ENCODE measurements around the gene GALNT9. TPM values are rescaled to one million over a fixed set of nuclear protein-coding genes. Genes with fewer than 3 reads are reported as not detected.

Gene GALNT9
- total RNA-seq, 1 experiment from 2014 or later, result 0.44 TPM

- Histone ChIP-seq H3K4me2 (ENCODE audit: low read length) (no peak overlapping the region), H4K20me1 (ENCODE audit: low read length) (no peaks in the 10 kb centered on the region), H3K4me1 (ENCODE audit: insufficient read depth, low read length) (no peaks in the 10 kb centered on the region), H3K9ac (ENCODE audit: low read length) (no peak overlapping the region), H3K27ac (ENCODE audit: low read length) (no peak overlapping the region), H3K9me2 (replicated peaks; ENCODE audit: low read length) (no peaks in the 10 kb centered on the region), H2AFZ (ENCODE audit: low read length) (no peak overlapping the region), H3F3A (ENCODE audit: low read length, unreplicated experiment) (no peaks in the 10 kb centered on the region), H3K36me3 (ENCODE audit: low read depth, low read length) (no peaks in the 10 kb centered on the region), H3K27me3 (ENCODE audit: low read length) (peaks cover 42% of the 10 kb centered on the region), H3K4me3 (ENCODE audit: low read length) (no peak overlapping the region), H3K9me3 (ENCODE audit: low read length) (no peaks in the 10 kb centered on the region), H3K79me2 (ENCODE audit: low read length) (no peaks in the 10 kb centered on the region)
- intact Hi-C loops (cut with micrococcal nuclease), result no loop called here
- ChIA-PET CTCF (no interaction called here), POLR2A (ENCODE audit: unreplicated experiment) (no interaction called here)
- no peak for DNase-seq
- peak; percentile 33 for ATAC-seq
- BruUV-seq (replicated peaks), result no TSS peak
- TF ChIP-seq EZH2 (IDR thresholded peaks at IDR 0.05; ENCODE audit: low read length, unreplicated experiment) (no peak), EZH2phosphoT487 (IDR thresholded peaks at IDR 0.05; ENCODE audit: borderline replicate concordance, low read length) (no peak), CTCF (conservative IDR thresholded peaks at IDR 0.05; ENCODE audit: low read depth, low read length) (no peak)
Observed at GRCh38 chr12:132204063-132204792, 125.2 kb downstream of the GALNT9 start.

GRCh38 chr12:132202929-132203721 is 126.3 kb downstream of the GALNT9 start:
- H3K9me3 ChIP-seq (ENCODE audit: low read length), result no peaks in the 10 kb centered on the region
- DNase-seq, result no peak
- H3K36me3 ChIP-seq (ENCODE audit: low read depth, low read length), result no peaks in the 10 kb centered on the region
- ChIA-PET POLR2A (ENCODE audit: unreplicated experiment) (no interaction called here), CTCF (no interaction called here)
- no peak overlapping the region for H3K27ac ChIP-seq (ENCODE audit: low read length)
- no peaks in the 10 kb centered on the region for H3K4me1 ChIP-seq (ENCODE audit: insufficient read depth, low read length)
- H3K27me3 ChIP-seq (ENCODE audit: low read length), result peaks cover 42% of the 10 kb centered on the region
- no peaks in the 10 kb centered on the region for H4K20me1 ChIP-seq (ENCODE audit: low read length)
- no peak overlapping the region for H3K4me3 ChIP-seq (ENCODE audit: low read length)
- no peak for TF ChIP-seq EZH2 (IDR thresholded peaks at IDR 0.05; ENCODE audit: low read length, unreplicated experiment)
- no peak for TF ChIP-seq CTCF (conservative IDR thresholded peaks at IDR 0.05; ENCODE audit: low read depth, low read length)
- TF ChIP-seq EZH2phosphoT487 (IDR thresholded peaks at IDR 0.05; ENCODE audit: borderline replicate concordance, low read length), result no peak
- BruUV-seq (replicated peaks), result no TSS peak
- H3F3A ChIP-seq (ENCODE audit: low read length, unreplicated experiment), result no peaks in the 10 kb centered on the region
- intact Hi-C loops (cut with micrococcal nuclease), result no loop called here
- no peaks in the 10 kb centered on the region for H3K79me2 ChIP-seq (ENCODE audit: low read length)
- no peak overlapping the region for H3K9ac ChIP-seq (ENCODE audit: low read length)
- H3K4me2 ChIP-seq (ENCODE audit: low read length), result no peak overlapping the region
- ATAC-seq, result no peak
- no peak overlapping the region for H2AFZ ChIP-seq (ENCODE audit: low read length)
- no peaks in the 10 kb centered on the region for H3K9me2 ChIP-seq (replicated peaks; ENCODE audit: low read length)
